ENCODE data around the gene NRROS.
A peak's percentile ranks its signal among the peaks of the same experiment; 100 is the strongest.
"Not testable (repeated sequence)": the region's sequence is repeated elsewhere in the genome, so short reads cannot be mapped to it uniquely, and the experiment has no call there.

NRROS gene

DNA sequence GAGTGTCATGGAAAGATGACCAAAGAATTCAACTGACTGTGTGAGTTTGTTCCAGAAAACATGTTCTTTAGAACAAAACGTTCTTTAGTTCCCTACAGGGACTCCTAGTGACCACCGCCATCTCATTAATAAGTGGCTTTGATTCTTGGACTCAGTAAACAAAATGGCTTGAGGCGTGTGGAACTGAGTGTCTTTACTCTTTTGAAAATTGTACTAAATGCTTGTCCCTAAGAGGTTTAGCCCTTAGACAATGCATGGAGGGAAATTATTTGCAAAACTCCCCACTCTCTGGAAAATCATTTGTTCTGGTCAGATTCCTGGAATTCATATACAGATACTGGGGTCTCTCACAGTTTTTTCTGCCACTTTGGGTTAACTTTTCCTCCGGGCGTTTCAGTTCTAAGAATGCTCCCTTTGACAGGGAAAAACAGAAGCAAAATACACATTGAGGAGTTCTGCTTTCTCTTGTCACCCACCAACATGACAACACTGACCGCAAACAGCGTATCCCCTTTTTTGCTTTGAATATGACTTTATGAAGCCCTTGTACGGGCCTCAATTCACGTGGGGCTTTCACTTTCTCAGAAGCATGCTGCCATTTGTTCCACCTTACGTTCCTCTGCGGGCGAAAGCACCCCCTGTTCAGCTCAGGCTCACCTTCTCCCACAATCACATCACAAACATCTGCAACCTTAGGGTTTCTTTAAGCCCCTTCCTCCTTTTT is 15.3 kb upstream of the NRROS start:
- DNase-seq (ENCODE audit: low read depth in 2 of 2, low spot score in 1 of 2) = no peak

DNA sequence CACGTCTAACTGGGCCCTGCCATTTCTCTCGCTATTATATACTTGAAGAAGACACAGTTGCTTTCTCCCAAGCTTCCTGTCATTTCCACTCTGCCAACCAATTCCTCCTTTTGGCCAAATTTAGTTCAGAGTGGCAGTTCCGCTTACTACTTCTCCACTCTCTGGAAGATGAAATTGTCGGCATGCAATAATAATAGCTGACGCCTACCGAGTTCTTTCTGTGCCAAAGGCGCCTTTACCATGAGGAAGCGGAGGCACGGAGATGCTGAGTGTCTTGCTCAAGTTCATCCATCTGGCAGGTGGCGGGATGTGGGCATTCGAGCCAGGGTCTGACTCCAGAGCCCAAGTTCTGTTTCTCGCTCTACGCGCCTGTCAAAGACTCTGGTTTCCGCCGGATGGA is 14.6 kb upstream of the NRROS start:
- no peak for DNase-seq (ENCODE audit: low read depth in 2 of 2, low spot score in 1 of 2)

DNA sequence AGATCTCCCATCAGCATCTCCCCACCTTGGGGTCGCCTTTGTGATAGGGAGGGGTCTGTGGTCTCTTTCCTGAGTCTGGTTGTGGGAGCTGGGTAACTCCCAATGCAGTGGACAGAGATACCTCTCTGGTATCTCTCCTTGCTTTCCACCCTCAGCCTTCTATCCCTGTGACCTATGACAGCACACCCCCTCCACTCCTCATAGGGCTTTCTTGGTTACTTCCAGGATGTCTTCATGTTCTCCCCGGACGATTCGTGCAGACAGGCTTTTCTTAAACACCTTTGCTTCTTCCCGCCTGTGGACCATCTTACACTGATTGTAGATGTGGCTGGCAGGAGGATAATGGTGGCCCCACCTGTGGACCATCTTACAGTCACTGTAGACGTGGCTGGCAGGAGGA is 14.2 kb upstream of the NRROS start:
- DNase-seq (ENCODE audit: low read depth in 2 of 2, low spot score in 1 of 2) = no peak

DNA sequence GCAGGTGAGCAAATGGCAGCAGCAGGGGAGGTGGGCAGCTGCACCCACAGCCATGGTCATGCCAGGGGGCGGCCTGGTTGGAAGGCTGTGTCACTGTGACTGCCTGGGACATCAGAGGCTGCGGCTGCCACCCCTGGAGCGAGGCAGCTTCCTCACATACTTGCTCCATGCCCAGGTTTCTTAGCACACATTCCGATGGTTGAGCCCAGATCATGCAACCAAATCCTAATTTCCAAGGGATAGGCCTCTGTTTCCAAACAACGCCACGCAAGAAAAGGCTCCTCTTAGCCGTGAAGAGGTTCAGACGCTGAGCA is 11.6 kb upstream of the NRROS start:
- DNase-seq (ENCODE audit: low read depth in 2 of 2, low spot score in 1 of 2) = no peak

DNA sequence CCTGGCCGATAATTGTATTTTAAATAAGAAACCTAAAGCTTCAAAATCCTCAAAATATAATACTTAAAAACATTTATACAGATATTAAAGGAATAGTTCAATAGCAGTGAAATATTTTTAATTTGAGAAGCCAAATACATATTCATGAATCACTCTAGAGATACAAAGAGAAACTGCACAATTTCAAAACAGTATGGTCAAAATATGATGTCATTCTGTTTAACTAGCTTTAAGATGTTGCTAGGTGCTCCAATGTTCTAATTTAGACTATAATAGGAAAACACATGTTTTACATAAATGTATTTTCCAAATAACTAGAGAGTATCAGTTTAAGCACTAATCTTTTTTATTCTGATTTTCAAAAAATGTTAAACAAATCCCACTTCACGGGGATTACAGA is 10.3 kb upstream of the NRROS start:
- no peak for DNase-seq (ENCODE audit: low read depth in 2 of 2, low spot score in 1 of 2)

DNA sequence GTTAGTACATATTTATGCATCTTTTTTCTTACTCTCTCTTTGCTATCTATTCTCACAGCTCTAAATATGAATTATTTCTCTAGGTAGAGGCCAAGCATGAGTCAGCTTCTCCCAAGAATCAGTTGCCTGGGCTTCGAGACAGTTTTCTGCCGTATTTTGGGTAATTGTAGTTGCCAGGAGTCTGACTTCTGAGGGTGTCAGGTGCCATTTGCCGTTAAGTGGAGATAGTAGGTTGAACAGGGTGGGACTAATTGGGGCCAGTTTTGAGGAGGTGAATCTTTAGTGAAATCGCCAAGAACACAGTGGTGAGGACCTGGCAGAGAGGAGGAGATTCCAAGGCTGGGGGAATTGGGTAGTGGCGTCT is 7.8 kb upstream of the NRROS start:
- DNase-seq (ENCODE audit: low read depth in 2 of 2, low spot score in 1 of 2) = no peak

DNA sequence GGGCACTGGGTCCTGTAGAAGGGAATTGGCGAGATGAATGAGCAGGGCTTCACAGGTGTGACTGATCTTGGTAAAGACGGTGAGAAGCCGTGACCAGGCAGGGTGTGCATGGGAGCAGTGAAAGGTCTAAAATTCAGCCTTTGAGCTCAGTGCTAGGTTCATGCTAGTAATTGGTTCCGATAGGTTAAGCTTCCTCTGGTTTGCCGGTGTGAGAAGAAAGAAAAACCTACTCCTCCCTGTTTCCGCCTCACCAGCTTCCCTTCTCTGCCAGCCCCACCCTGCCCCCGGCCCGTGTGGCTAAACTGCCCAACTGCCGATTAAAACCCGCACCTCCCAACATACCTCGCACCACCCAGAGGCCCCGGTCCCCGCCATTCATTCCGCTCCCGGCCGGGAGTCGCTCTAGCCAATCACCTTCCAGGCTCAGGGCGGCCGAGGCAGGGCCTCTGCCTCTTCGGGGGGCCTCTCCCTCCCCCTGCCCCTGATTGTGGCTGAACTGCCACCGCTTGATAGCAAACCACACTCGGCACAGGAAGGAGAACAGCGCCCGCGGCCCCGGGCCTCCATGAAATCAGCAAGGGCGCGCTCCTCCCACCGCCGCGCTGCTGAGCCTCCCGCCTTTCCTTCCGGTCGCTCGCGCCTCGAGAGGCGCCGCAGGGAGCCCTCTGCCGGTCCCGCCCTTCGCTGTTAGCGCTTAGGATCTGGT is 7.3 kb upstream of the NRROS start:
- peak; percentile 51 to 69 for DNase-seq (ENCODE audit: low read depth in 2 of 2, low spot score in 1 of 2)

DNA sequence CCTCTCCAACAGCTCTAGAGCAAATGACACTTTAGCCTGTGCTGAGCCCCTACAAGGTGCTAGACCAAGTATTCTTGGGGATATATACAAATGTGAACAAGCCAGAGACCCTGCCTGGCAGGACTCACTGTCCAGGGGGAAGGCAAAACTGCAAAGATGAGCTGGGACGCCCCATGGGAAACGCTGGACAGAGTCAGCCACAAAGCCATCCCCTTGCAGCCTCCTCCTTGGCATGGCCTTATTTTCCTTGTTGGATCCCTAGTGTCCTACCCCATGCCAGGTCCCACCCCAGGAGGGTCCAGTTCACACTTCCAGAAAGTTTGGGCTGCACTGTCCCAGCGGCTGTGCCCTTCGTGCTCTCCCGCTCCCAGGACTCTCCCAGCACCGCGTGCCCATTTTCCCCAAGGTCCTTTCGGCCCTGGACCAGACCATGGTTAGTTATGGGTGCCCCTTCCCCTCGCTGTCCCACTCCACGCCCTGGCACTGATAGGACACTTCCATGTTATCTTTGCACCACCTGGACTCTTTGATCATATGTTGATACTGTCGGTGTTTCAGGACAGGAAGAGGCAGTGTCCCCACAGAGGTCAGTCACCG is 5.8 kb upstream of the NRROS start:
- DNase-seq (ENCODE audit: low read depth in 2 of 2, low spot score in 1 of 2) = no peak

DNA sequence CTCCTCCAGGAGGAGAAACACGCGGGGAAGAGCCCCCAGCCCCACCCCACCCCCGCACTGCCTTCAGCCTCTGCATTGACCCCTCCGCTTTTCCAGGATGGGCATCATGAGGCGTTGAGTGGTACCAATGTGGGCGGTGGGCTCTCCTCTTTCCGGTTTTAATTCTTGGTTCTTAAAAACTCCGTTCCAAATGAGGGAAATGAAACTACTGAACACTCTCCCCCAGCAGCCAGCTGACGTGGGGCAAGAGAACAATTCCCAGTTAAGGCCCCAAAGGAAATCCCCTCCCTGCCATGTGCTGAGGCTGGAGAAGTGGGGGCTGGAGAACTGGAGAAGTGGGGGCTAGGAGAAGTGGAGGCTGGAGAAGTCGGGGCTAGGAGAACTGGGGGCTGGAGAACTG is 5.3 kb upstream of the NRROS start:
- DNase-seq (ENCODE audit: low read depth in 2 of 2, low spot score in 1 of 2) = no peak

DNA sequence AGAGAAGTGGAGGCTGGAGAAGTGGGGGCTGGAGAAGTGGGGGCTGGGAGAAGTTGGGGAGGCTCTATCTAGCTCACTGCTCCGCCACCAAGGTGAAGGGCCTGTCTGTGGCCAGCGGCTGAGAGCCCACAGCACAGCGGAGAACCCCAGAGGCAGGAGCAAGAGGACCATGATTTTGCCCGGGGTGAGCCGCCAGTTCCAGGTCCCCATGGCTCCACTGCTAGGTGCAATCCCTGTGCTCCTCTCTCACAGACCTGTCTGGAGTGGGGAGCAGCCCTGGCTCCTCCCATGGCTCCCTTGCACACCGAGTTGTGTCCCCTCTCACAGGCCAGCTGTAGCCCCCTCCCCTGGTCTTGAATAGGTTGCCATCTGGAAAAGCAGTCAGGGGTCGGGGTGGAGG is 4.7 kb upstream of the NRROS start:
- no peak for DNase-seq (ENCODE audit: low read depth in 2 of 2, low spot score in 1 of 2)

DNA sequence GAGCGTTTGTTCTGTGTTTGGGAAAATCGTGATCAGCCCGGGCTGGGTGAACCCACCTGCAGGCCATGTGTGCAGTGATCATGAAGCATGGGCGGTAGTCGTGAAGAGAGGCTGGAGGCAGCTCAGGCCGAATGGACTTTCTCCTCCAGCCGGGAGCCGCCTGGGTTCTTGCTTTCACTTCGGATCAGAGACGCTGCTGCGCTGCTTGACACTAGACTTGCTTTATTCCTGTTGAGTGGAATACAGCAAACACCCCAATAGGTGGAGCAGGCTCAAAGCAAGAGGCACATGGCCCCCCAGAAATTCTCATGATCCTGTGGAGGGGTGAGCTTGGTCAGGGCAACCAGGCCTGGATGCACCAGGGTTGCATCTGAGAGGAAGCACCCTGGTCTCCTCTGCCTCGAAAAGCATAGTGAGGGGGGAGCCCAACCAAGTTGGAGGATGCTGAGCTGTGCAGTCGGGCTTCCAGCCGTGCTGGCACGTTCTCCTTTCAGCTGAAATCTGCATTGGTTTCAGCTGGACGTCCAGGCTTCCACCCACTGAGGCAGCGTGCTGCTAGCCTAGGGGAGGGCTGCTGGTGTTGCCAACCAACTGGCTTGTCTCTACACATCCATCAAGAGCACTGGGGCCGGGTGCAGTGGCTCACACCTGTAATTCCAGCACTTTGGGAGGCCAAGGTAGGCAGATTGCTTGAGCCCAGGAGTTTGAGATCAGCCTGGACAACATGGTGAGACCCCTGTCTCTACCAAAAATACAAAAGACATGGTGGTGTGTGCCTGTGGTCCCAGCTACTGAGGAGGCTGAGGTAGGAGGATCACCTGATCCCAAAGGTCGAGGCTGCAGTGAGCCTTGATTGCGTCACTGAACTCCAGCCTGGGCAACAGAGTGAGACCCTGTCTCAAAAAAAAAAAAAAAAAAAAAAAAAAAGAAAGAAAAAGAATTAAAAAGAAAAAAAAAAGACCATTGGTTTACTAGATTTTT is 2.8 kb upstream of the NRROS start:
- no peak for DNase-seq (ENCODE audit: low read depth in 2 of 2, low spot score in 1 of 2)

DNA sequence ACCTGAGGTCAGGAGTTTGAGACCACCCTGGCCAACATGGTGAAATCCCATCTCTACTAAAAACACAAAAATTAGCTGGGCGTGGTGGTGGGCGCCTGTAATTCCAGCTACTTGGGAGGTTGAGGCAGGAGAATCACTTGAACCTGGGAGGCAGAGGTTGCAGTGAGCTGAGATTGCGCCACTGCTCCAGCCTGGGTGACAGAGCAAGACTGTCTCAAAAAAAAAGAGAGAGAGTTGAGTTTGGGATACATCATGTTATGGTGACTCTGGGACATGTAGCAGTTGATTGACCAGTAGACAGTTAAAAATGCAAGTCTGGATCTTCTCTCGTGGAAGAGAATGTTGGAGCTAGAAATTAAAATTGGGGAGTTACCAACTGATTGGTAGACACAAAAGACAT is 1.6 kb upstream of the NRROS start:
- not testable (repeated sequence) for DNase-seq (ENCODE audit: low read depth in 2 of 2, low spot score in 1 of 2)

DNA sequence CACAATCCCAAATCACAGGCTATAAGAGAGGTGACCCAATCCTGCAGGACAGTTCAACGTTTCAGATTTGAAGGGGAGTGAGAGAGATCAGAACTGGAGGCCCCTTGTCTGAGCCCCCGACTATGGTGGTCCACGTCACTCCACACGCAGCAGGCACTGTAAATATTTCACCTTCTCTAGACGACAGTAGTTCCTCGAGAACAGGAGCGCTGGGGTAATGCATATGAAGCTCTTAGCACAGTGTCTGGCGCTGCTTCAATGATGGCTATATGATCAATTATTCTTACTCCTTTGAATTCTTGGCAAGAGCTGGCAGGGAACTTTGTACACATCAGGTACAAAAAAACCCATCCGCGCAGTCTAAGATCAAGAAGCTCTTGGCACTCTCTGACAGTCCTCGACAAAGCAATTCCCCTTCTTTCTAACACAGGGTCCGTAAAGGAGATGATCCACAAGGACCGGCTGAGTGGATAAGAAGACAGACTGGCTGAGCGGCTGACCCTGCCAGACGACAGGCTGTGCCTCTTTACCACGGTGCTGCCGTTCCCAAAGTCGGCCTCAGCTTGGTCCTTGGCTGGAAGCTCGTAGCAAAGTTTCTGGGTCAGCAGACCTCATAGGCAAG is 522 bp upstream of the NRROS start:
- DNase-seq (ENCODE audit: low read depth in 2 of 2, low spot score in 1 of 2) = no peak

DNA sequence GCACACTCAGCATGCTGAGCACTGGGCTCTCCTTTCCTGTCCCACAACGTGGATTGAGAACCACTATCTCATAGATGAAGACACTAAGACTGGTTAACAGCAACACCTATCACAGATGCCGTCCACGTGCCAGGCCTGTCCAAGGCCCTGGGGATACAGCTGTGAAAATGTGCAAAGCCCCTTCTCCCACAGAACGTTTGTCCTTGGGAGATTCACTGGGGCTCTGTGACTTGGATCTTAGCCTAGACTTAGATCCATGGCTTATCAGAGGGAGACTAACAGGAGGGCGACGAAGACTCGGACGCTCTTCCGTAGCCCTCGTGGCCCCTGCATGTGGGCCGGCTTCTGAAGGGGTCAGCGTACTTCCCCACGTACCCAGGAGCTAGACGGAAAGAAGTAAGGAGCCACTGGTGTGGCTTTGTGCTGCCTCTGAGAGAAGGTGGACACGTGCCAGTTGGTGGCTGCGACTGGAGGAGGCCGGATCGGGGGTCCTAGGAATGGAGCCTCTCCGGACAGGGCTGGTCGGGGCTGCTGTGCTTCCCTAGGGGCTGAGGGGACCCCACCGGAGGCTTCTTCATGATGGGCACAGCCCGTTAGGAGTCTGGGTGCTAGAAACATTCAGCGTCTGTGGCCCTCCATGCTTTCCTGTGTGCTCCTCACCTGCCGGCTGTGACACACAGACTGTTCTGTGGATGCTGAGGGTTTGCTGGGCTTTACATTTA is 964 bp downstream of the NRROS start:
- DNase-seq (ENCODE audit: low read depth in 2 of 2, low spot score in 1 of 2) = no peak

DNA sequence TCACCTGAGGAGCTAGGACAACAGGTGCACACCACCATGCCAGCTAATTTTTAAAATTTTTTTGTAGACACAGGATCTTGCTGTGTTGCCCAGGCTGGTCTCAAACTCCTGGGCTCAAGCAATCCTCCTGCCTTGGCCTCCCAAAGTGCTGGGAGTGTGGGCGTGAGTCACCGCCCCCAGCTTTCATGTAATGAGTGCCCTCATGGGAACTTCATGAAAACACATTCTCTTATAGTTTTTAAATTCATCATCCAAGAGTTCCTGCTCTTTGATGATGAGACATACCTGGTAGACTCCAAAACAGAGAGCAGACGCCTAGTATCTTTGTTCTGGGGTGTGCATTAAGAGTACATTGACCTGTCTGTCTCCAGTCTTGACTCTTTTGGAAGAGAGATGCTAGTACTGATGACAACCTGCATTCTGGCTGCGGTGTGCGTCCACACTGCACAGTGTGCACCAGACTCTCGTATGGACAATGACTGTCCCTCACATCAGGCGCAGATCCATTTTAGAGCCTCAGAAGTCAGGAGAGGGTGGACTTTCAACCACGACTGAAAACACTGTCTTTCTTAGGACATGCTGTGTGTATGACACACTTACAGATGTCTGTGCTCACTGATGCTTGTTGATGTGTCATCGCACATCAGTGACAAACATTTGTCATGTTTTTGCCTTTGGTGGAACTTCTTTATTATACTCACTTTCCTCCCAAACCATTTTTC is 2.0 kb downstream of the NRROS start:
- no peak for DNase-seq (ENCODE audit: low read depth in 2 of 2, low spot score in 1 of 2)

DNA sequence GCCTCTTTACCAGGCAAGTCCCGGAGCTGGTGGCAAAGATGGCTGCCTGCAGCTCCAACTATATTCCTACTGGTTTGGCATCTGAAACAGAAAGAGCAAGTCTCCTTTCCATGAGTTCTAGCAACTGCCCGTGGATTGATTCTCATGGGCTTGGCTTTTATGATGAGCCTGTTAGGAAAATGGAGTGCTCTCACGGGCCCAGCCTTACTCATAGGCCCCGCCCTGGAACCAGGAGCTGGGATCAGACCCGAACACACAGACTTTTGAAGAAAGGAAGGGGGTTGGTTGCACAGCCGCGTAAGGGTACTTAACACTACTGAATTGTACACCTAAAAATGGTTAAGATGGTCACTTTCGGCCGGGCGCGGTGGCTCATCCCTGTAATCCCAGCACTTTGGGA is 2.9 kb downstream of the NRROS start:
- no peak for DNase-seq (ENCODE audit: low read depth in 2 of 2, low spot score in 1 of 2)

DNA sequence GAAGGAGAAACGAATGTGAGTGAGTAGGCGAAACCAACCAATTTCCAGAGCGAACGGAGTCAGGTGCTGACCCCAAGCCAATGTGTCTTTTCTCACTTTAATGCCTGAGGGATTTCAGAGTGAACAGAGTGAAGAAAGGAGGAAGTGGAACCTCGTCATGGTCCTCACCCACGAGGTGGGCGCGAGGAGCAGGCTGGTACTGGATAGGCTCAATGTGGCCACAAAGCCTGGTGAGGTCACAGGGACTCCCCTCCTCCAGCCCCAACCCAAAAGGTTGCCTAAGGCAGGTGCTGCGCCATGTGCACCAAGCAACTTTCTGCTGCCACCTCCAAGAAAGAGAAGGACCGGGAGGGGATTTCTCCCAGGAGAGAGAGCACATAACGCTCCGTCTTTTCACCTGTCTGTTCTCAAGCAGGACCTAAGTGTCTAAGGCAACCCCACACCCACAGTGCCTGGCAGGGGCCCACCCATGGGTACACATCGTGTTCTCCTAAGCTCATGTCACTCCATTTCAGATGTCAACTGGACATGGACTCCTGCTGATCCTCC is 3.8 kb downstream of the NRROS start:
- DNase-seq (ENCODE audit: low read depth in 2 of 2, low spot score in 1 of 2) = peak in 1 of 2 donors; percentile 40

DNA sequence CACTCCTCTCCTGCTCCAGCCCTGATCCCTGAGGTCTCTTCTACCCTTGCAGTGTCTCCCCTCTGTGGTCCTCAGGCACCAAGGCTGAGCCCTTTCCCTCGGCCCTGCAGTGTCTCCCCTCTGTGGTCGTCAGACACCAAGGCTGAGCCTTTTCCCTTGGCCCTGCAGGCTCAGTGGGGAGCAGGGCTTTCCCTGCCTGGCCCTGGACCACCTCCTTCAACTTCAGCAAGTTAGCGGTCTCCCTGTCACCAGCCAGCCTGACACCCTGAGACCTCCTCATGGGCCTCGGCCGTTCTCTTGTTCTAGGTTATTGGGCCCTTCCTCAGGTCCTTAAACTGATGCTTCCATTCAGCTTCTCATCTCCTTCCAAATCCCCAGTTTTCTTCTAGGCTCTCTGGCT is 4.3 kb downstream of the NRROS start:
- no peak for DNase-seq (ENCODE audit: low read depth in 2 of 2, low spot score in 1 of 2)

DNA sequence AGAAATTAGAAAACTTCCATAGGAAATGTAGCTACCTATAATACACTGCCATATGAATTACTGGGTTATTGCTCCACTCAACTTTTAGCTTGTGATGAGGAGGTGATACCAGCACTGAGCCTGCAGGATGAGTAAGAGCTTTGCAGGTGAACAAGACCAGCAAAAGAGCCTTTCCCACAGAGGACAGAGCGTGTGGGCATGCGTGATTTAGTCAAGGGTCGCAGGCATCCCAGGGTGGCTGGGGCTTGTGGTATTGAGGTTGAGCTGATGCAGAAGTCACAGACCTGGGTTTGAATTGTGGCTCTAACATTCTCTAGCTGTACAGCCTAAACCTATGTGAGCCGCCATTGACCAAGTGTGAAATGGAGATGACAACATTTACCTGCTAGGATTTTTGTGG is 5.6 kb downstream of the NRROS start:
- no peak for DNase-seq (ENCODE audit: low read depth in 2 of 2, low spot score in 1 of 2)

Measured in stimulated activated CD8-positive, alpha-beta memory T cell treated with anti-CD3 and anti-CD28 coated beads, Interleukin-4, amount 100 ng/mL, for 4 hours (primary cell).